Prostate gland (tissue), 2 donors: ENCODE measurements around the gene NAA80.

Source experiments
- CTCF ChIP-seq, 4 experiments: fragments of 200-600 bp in 2 of 4; fragments of 450-650 bp in 2 of 4; sonication (generic) in 2 of 4; IDR thresholded peaks; 1 replicate in 3 of 4; 2 replicates in 1 of 4; pipeline ENCODE4 v1.5.1; 2016 to 2019; ENCODE audit warnings: antibody characterized with exemption in 4 of 4, mild to moderate bottlenecking in 2 of 4, moderate library complexity in 2 of 4
- POLR2A ChIP-seq: fragments of 450-650 bp; IDR thresholded peaks from one replicate; pipeline ENCODE4 v1.6.1; 2016; ENCODE audit warnings: antibody characterized with exemption, mild to moderate bottlenecking
- POLR2AphosphoS5 ChIP-seq: sonication (generic); formaldehyde crosslinking; IDR thresholded peaks from one replicate; pipeline ENCODE4 v1.6.1; 2017; ENCODE audit warnings: antibody characterized with exemption

- no peak for TF ChIP-seq CTCF (IDR thresholded peaks at IDR 0.05)
- no peak for TF ChIP-seq POLR2A
- TF ChIP-seq POLR2AphosphoS5 = no peak
Observed at GRCh38 chr3:50318163-50318562, 19.0 kb upstream of the NAA80 start.
